ENCODE measurements around the gene MATK. TPM values are rescaled to one million over a fixed set of nuclear protein-coding genes. Genes with fewer than 3 reads are reported as not detected.

The MATK gene
- total RNA-seq, 1 experiment from 2014 or later = not detected

- DNase-seq (ENCODE audit: low read depth) = no peak
Measured at GRCh38 chr19:3753631-3754410, 32.4 kb downstream of the MATK start.

DNA sequence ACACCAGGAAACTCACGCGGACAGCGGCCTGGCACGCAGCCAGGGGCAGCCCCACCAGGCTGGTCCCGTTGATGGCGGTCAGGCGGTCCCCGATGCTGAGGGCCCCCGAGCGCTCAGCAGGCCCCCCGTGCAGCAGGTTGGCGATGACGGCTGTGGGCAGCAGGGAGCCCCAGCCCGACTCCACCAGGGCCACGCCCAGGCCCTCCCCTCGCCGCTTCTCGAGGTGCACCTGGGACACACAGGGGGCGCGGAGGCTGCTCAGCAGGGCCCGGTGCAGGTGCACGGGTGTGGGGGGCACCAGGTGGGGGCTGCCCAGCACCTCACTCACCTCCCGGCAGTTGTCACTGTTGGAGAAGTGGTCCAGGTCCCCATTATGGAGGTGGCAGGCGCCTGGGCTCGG lies 33.7 kb downstream of the MATK start:
- DNase-seq (ENCODE audit: low read depth) = no peak

DNA sequence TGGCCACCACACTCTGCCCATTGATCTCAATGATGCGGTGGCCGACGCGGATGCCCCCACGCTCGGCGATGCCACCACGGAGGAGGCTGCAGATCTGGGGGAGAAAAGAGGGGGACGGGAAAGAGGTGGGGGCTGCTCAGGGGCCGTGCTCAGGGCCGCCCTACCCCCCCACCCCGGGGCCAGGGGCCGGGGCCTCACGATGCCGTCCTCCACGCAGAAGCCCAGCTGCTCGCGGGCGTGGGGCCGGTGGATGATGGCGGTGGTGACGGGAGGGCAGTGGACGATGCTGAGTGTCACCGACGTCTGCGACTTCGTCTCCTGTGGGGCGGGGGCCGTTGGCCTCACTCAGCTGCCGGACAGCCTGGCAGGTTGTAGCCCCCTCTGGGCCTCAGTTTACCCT lies 34.9 kb downstream of the MATK start:
- DNase-seq (ENCODE audit: low read depth) = no peak

DNA sequence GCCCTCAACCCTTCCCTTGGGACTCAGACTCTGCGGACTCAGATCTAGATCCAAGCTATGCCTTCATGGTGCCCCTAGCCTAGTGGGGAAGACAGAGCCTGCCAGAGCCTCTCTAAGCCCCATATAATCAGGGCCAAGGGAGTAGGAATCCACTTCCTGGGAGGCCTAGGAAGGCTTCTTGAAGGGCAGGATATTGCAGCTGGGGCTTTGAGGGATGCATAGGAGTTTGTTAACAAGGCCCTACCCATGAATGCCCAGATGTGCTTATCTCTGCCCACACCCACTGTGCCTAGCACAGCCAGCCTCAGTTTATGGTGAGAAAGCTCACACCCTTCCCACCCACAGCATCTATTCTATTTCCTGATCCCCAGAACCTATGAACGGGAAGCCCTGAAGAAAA lies 36.0 kb downstream of the MATK start:
- DNase-seq (ENCODE audit: low read depth) = no peak

- no peak for DNase-seq (ENCODE audit: low read depth)
Measured at GRCh38 chr19:3748965-3749364, 37.2 kb downstream of the MATK start.

GRCh38 chr19:3746371-3747056 lies 39.7 kb downstream of the MATK start:
- DNase-seq (ENCODE audit: low read depth) = no peak

- no peak for DNase-seq (ENCODE audit: low read depth)
Measured at GRCh38 chr19:3745363-3746045, 40.7 kb downstream of the MATK start.

DNA sequence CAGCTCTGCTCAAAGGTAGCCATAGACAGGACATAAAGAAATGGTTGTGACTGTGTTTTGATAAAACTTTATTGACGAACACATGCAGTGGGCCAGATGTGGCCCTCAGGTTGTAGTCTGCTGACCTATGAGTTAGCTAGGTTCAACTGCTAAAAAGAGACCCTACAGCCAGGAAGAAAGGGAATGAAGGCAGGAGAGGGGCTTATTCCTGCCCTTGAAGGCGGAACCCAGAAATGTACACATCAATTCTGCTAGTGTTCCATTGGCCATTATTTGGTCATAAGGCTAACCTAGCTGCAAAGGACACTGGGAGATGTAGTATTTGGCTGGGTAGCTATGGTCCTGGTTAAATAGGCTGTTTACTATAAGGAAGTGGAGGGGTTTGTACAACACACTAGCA lies 42.7 kb downstream of the MATK start:
- no peak for DNase-seq (ENCODE audit: low read depth)

- no peak for DNase-seq (ENCODE audit: low read depth)
Measured at GRCh38 chr19:3740431-3740830, 45.8 kb downstream of the MATK start.

GRCh38 chr19:3738477-3739220 lies 47.5 kb downstream of the MATK start:
- no peak for DNase-seq (ENCODE audit: low read depth)

DNA sequence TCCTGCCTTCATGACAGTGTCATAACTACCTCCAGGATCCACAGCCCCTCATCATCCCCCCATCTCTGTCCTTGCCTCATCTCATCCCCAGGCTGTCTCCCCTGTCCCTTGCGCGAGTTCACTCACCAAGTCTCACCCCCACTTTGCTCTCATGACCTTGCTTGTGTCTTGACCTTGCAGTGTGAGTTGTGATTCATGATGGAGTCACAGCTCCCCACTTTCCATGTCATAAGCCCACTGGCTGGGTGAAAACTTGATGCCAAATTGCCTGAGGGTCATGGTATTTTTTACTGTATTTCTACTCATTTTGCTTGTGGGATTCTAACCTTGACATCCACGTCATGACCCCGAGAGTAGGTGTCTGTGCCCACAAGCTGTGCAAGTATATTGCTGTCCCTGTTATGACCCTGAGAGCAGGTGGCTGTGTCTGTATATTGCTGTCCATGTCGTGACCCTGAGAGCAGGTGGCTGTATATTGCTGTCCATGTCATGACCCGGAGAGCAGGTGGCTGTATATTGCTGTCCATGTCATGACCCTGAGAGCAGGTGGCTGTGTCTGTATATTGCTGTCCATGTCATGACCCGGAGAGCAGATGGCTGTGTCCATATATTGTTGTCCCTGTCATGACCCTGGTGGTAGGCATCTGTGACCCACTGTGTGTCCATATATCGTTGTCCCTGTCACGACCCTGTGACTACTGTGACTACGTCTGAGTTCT lies 48.5 kb downstream of the MATK start:
- no peak for DNase-seq (ENCODE audit: low read depth)

DNA sequence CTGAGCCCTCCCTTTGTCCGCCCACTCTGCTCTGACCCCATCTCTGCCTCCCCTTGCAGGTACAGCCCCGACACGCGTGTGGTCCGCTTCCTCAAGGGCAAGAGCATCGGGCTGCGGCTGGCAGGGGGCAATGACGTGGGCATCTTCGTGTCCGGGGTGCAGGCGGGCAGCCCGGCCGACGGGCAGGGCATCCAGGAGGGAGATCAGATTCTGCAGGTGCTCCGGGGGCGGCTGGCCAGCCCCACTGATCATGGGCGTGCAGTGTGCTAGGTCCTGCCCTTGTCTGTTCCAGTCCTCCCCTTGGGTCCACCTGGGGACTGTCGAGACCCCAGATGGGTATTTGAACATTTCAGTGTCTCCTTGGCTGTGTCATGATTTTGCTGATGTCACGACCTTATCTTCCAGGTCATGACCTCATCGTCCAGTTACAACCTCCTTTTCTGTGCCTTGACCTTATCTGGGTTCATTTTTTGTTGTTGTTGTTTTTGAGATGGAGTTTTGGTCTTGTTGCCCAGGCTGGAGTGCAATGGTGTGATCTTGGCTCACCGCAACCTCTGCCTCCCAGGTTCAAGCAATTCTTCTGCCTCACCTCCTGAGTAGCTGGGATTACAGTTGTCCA lies 50.0 kb downstream of the MATK start:
- no peak for DNase-seq (ENCODE audit: low read depth)

DNA sequence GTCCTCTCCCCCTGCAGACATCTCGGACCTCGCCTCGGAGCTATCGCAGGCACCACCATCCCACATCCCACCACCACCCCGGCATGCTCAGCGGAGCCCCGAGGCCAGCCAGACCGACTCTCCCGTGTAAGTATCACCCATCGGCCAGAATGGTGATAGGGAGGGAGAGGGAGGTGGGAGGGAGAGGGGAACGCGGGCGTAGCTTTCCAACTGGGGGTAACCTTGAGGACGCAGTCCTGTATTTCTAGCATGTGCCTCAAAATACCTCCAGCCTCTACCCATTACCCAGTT lies 51.9 kb downstream of the MATK start:
- no peak for DNase-seq (ENCODE audit: low read depth)

DNA sequence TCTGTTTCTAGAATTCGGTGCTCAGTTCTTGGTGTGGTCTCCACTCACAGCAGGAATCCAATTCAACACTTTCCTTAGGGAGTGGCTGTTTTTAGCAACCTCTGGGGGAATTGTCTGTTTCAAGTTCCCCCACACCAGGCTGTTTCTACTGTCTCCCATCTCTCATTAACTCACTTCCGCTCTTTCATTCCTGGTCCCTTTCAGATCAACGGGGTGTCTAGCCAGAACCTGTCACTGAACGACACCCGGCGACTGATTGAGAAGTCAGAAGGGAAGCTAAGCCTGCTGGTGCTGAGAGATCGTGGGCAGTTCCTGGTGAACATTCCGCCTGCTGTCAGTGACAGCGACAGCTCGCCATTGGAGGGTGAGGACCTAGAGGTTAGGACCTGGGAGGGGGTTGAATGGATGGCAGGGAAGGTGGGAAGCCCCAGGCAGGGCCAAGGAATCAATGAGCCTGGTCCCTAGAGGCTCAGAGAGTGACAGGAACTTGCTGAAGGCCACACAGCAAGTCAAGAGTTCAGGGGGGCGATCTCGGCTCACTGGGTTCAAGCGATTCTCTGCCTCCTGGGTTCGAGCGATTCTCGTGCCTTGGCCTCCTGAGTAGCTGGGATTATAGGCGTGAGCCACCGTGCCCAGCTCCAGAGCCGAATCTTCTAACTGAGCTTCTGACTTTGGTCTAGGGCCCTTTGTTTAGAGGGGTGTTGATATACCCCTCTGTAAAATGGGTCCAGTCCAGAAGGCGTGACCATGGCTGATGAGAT lies 52.5 kb downstream of the MATK start:
- DNase-seq (ENCODE audit: low read depth) = no peak

GRCh38 chr19:3732108-3732507 lies 54.1 kb downstream of the MATK start:
- no peak for DNase-seq (ENCODE audit: low read depth)

- no peak for DNase-seq (ENCODE audit: low read depth)
Measured at GRCh38 chr19:3730457-3730958, 55.7 kb downstream of the MATK start.
